ENCODE measurements around the gene TSC22D2.

DNA sequence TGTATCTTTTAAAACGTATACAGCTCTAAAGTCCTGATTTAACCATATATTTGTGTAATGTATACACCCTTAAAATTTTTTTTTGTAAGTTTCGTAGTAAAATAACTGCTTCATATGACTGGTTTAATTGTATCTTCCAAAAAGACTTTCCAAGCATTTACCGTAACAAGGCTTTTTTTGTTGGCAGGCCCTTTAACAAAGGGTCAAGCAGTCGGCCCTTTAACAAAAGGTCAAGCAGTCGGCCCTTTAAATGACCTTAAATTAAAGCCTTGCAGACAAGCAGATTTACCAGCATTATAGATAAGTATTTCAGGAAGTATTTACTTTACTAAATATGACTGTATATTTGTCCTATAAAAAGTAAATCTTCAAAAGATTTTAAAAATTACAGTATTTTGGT lies 28.1 kb downstream of the TSC22D2 start:
- TF ChIP-seq, protein P1, sequence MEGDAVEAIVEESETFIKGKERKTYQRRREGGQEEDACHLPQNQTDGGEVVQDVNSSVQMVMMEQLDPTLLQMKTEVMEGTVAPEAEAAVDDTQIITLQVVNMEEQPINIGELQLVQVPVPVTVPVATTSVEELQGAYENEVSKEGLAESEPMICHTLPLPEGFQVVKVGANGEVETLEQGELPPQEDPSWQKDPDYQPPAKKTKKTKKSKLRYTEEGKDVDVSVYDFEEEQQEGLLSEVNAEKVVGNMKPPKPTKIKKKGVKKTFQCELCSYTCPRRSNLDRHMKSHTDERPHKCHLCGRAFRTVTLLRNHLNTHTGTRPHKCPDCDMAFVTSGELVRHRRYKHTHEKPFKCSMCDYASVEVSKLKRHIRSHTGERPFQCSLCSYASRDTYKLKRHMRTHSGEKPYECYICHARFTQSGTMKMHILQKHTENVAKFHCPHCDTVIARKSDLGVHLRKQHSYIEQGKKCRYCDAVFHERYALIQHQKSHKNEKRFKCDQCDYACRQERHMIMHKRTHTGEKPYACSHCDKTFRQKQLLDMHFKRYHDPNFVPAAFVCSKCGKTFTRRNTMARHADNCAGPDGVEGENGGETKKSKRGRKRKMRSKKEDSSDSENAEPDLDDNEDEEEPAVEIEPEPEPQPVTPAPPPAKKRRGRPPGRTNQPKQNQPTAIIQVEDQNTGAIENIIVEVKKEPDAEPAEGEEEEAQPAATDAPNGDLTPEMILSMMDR (IDR thresholded peaks at IDR 0.05; ENCODE audit: low read length): no peak
- no peak for TF ChIP-seq EZH2 (optimal IDR thresholded peaks at IDR 0.05; ENCODE audit: low read depth, low read length)

Measured in MM.1S (cell line).